ENCODE measurements around the gene TMEM170A.

TMEM170A gene

DNA sequence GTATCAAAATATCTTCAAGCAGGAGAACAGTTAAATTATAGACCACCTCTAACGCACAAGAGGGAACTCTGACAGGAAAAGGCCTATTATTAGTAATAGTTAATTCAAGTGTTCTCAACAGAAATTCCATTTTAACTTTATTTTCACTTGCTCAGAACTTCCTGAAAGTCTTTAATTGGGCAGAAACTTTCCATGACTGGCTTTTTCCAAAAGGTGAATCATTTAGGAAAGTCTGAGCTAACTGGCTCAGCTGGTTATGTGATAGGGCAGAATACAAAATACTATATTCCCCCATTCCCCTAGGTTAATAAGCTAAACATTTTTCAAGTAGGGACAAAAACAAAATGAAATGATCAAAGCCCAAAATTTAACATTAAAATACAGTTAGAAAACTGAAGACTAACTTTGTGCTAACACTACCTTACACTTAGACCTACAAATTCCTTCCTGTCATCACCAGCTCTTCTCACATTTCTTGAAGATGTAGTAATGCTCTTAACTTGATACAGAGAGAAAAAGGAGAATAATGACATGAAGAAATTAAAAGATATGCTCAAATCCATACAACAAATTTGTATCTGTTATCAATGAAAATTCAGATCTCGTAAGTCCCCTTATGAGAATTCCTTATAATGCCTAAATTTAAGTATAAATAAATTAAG is 62.2 kb downstream of the TMEM170A start:
- DNase-seq (ENCODE audit: low read depth), result no peak

DNA sequence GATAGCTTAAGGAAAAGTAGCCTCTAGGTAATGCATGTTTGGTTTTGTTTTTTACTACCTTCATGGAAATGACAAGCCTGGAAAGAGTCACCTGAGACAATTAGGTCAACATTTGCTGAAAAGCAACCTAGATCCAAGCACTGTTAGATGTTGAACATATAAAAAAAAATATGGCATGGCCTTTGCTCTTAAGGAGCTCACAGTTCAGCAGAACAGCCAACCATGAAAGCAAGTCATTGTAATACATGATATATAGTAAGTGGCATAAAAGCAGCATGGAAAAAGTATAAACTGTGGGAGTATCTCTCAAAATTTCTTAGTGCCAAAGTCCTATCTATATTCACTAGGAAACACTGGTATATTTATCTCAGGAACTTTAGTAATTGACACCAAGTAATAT is 62.8 kb downstream of the TMEM170A start:
- no peak for DNase-seq (ENCODE audit: low read depth)

DNA sequence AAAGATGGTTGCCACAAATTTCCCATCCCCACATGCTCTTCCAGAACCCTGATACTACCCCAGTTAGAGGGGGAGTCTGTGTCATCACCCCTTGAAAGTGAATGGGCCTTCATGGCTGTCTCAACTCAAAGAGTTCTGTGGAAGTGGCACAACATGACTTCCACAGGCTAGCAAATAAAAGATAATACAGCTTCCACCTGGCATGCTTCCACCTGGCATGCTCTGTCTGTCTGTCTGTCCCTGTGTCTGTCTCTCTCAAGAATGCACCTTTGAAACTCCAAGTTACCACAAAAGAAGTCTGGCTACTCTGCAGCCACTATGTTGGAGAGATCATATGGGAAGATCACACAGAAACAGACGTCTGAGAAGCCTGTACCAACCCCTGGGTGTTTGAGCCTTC is 66.2 kb downstream of the TMEM170A start:
- no peak for DNase-seq (ENCODE audit: low read depth)

DNA sequence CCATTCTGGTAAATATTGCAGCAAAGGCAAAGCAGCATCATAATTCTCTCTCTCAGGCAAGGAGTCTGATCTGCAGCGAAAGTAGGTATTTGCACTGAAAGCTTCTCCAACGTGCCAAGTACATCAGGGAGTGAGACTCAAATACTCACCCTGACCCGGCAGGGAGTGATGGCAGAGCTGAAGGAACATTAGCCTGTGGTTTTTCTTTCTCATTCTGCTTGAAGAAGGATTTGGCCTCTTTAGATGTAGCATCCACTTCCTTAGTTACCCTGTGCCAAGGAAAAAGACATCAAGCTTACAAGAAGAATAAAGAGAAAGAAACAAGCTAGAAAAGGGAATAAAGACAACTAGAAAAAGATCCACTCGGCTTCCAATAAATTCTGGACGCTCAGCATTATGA is 69.5 kb downstream of the TMEM170A start:
- DNase-seq (ENCODE audit: low read depth), result no peak

Measured in activated T-helper 1 cell treated with Interleukin-2 at 50 U/mL for 16 hours (primary cell).